Measurements from ENCODE around the gene RAB11FIP4.

Gene RAB11FIP4

GRCh38 chr17:31408586-31408985 is 17.1 kb downstream of the RAB11FIP4 start:
- Histone ChIP-seq H3F3A (ENCODE audit: low read depth) (no peaks in the 10 kb centered on the region), H3K36me3 (ENCODE audit: insufficient read depth, low read length) (no peaks in the 10 kb centered on the region), H3K9me2 (replicated peaks; ENCODE audit: low read depth, low read length) (no peaks in the 10 kb centered on the region), H3K9ac (ENCODE audit: low read depth, low read length, poor library complexity, severe bottlenecking) (no peak overlapping the region), H3K4me3 (ENCODE audit: low read length, poor library complexity, severe bottlenecking) (no peak overlapping the region), H4K20me1 (ENCODE audit: insufficient read depth, low read length, poor library complexity, severe bottlenecking) (no peaks in the 10 kb centered on the region), H2AFZ (ENCODE audit: low read length) (no peak overlapping the region), H3K79me2 (ENCODE audit: insufficient read depth, low read length) (no peaks in the 10 kb centered on the region), H3K9me3 (ENCODE audit: insufficient read depth, low read depth, low read length) (no peaks in the 10 kb centered on the region), H3K4me2 (ENCODE audit: low read depth, low read length, poor library complexity, severe bottlenecking) (no peak overlapping the region), H3K27me3 (ENCODE audit: insufficient read depth, low read length, poor library complexity, severe bottlenecking) (no peaks in the 10 kb centered on the region), H3K4me1 (ENCODE audit: insufficient read depth, low read length, poor library complexity, severe bottlenecking) (no peaks in the 10 kb centered on the region)
- no peak for TF ChIP-seq CTCF (conservative IDR thresholded peaks at IDR 0.05; ENCODE audit: low read length)
- TF ChIP-seq EZH2phosphoT487 (IDR thresholded peaks at IDR 0.05; ENCODE audit: borderline replicate concordance), result no peak

GRCh38 chr17:31411707-31412285 is 20.3 kb downstream of the RAB11FIP4 start:
- H3K27me3 ChIP-seq (ENCODE audit: insufficient read depth, low read length, poor library complexity, severe bottlenecking), result no peaks in the 10 kb centered on the region
- H3K4me1 ChIP-seq (ENCODE audit: insufficient read depth, low read length, poor library complexity, severe bottlenecking), result no peaks in the 10 kb centered on the region
- H3K79me2 ChIP-seq (ENCODE audit: insufficient read depth, low read length), result no peaks in the 10 kb centered on the region
- no peak overlapping the region for H3K4me2 ChIP-seq (ENCODE audit: low read depth, low read length, poor library complexity, severe bottlenecking)
- TF ChIP-seq CTCF (conservative IDR thresholded peaks at IDR 0.05; ENCODE audit: low read length) (no peak), EZH2phosphoT487 (IDR thresholded peaks at IDR 0.05; ENCODE audit: borderline replicate concordance) (no peak)
- no peaks in the 10 kb centered on the region for H4K20me1 ChIP-seq (ENCODE audit: insufficient read depth, low read length, poor library complexity, severe bottlenecking)
- H3K9ac ChIP-seq (ENCODE audit: low read depth, low read length, poor library complexity, severe bottlenecking), result no peak overlapping the region
- no peaks in the 10 kb centered on the region for H3F3A ChIP-seq (ENCODE audit: low read depth)
- no peak overlapping the region for H3K4me3 ChIP-seq (ENCODE audit: low read length, poor library complexity, severe bottlenecking)
- no peak overlapping the region for H2AFZ ChIP-seq (ENCODE audit: low read length)
- no peaks in the 10 kb centered on the region for H3K9me2 ChIP-seq (replicated peaks; ENCODE audit: low read depth, low read length)
- H3K36me3 ChIP-seq (ENCODE audit: insufficient read depth, low read length), result no peaks in the 10 kb centered on the region
- no peaks in the 10 kb centered on the region for H3K9me3 ChIP-seq (ENCODE audit: insufficient read depth, low read depth, low read length)

GRCh38 chr17:31412511-31412910 is 21.0 kb downstream of the RAB11FIP4 start:
- no peak overlapping the region for H2AFZ ChIP-seq (ENCODE audit: low read length)
- no peaks in the 10 kb centered on the region for H3K36me3 ChIP-seq (ENCODE audit: insufficient read depth, low read length)
- H4K20me1 ChIP-seq (ENCODE audit: insufficient read depth, low read length, poor library complexity, severe bottlenecking), result no peaks in the 10 kb centered on the region
- H3K27me3 ChIP-seq (ENCODE audit: insufficient read depth, low read length, poor library complexity, severe bottlenecking), result no peaks in the 10 kb centered on the region
- no peaks in the 10 kb centered on the region for H3K9me2 ChIP-seq (replicated peaks; ENCODE audit: low read depth, low read length)
- no peaks in the 10 kb centered on the region for H3K9me3 ChIP-seq (ENCODE audit: insufficient read depth, low read depth, low read length)
- TF ChIP-seq CTCF (conservative IDR thresholded peaks at IDR 0.05; ENCODE audit: low read length), result no peak
- no peak overlapping the region for H3K4me3 ChIP-seq (ENCODE audit: low read length, poor library complexity, severe bottlenecking)
- H3K79me2 ChIP-seq (ENCODE audit: insufficient read depth, low read length), result no peaks in the 10 kb centered on the region
- no peaks in the 10 kb centered on the region for H3F3A ChIP-seq (ENCODE audit: low read depth)
- H3K4me2 ChIP-seq (ENCODE audit: low read depth, low read length, poor library complexity, severe bottlenecking), result no peak overlapping the region
- H3K4me1 ChIP-seq (ENCODE audit: insufficient read depth, low read length, poor library complexity, severe bottlenecking), result no peaks in the 10 kb centered on the region
- no peak overlapping the region for H3K9ac ChIP-seq (ENCODE audit: low read depth, low read length, poor library complexity, severe bottlenecking)
